Motor neuron (in vitro differentiated cells): ENCODE data around the gene SLC26A8. TPM values are rescaled to one million over a fixed set of nuclear protein-coding genes. Genes with fewer than 3 reads are reported as not detected.
A peak's percentile ranks its signal among the peaks of the same experiment; 100 is the strongest.
"Not testable (repeated sequence)": the region's sequence is repeated elsewhere in the genome, so short reads cannot be mapped to it uniquely, and the experiment has no call there.

Experiments used
- ATAC-seq, 8 experiments: fragments of 200-7000 bp; cut with Tn5 transposase; replicated peaks in 6 of 8; 2 replicates each; pipeline ENCODE4 v1.8.0; 2021; ENCODE audit warnings: mild to moderate bottlenecking in 8 of 8, moderate library complexity in 8 of 8
- H3K27ac ChIP-seq, 2 donors: fragments of 250-450 bp; sonication (Bioruptor Pico); 2 replicates each; pipeline ENCODE4 v1.9.0; 2021; ENCODE audit warnings: antibody characterized with exemption in 2 of 2, mild to moderate bottlenecking in 2 of 2, moderate library complexity in 1 of 2
- H3K4me1 ChIP-seq, 2 donors: fragments of 250-450 bp; sonication (Bioruptor Pico); replicated peaks in 1 of 2; 2 replicates each; pipeline ENCODE4 v1.6.1; 2021; ENCODE audit warnings: antibody characterized with exemption in 2 of 2, mild to moderate bottlenecking in 2 of 2, moderate library complexity in 1 of 2
- H3K4me3 ChIP-seq, 5 donors: fragments of 250-450 bp; sonication (Bioruptor Pico); 2 replicates each; pipeline ENCODE4 v1.9.0; 2021; ENCODE audit warnings: antibody characterized with exemption in 5 of 5, mild to moderate bottlenecking in 5 of 5, moderate library complexity in 4 of 5
- WGBS, 10 experiments: fragments of 450-650 bp; shearing (Covaris generic); methylation state at CpG; one replicate each; pipeline ENCODE4 v1.0.0; 2022; 5-methylcytosine and 5-hydroxymethylcytosine counted together
- in situ Hi-C, 9 experiments: fragments of 400-800 bp; cut with MboI; loops; one replicate each; pipeline ENCODE4 v1.15.0; 2021; ENCODE audit warnings: low sequenced_read_pairs in 9 of 9, low pct_unique_long_range_greater_than_20kb in 2 of 9; ENCODE audit not compliant: unreplicated experiment in 9 of 9
- total RNA-seq, 8 experiments: library from RNA; unstranded; fragments of 300-600 nt; gene quantifications; 2 replicates each; pipeline versions ENCODE4 v1.2.3 to v1.2.4, GENCODE V29; 2022

SLC26A8 gene
- total RNA-seq, 8 experiments from 2014 or later, result 0.05 to 0.61 (median 0.22) TPM; not detected in 1

- Histone ChIP-seq H3K4me3 (no peak overlapping the region), H3K4me1 (peaks cover under 1 to 3% of the 10 kb centered on the region in 2 donors), H3K27ac (no peak overlapping the region)
- 75 to 100% (median 100%) methylated on average over 1 of the region's 1 CpG; no CpG with 5 or more reads in 4 of the 10 experiments for WGBS, 10 experiments
- in situ Hi-C loops, result no loop called here
- ATAC-seq, result no peak
Observed at GRCh38 chr6:35924146-35924545, 100.3 kb downstream of the SLC26A8 start.

DNA sequence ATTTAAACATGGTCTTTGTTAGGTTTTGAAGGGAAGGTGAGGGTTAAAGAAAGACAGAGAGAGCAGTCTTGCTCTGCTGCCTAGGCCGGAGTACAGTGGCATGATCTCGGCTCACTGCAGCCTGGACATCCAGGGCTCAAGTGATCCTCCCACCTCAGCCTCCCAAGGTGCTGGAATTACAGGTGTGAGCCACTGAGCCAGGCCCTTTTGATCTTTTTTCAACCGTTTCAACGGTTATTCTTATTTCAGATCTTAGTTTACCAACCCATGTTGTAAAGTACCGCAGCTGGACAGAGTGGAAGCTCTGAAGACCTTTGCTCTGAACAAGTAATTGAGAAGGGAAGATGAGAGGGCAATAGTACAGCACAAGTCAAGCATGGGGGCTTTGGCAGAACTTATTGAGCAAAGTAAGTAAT is 102.3 kb downstream of the SLC26A8 start:
- ATAC-seq, result no peak
- in situ Hi-C loops, result no loop called here
- WGBS, 10 experiments, result 50 to 100% (median 82%) methylated on average over 1 to 5 of the region's 5 CpGs; no CpG with 5 or more reads in 2 of the 10 experiments
- Histone ChIP-seq H3K4me1 (peaks cover 13% of the 10 kb centered on the region in 2 donors), H3K27ac (no peak overlapping the region), H3K4me3 (no peak overlapping the region)

- WGBS, 10 experiments, result 0 to 10% (median 0%) methylated on average over 1 to 4 of the region's 69 CpGs; no CpG with 5 or more reads in 1 of the 10 experiments
- H3K27ac ChIP-seq, result peak within 1 kb of the TSS; percentile 32 to 62
- in situ Hi-C loops, result no loop called here
Observed at GRCh38 chr6:35920793-35921732, 103.4 kb downstream of the SLC26A8 start, which contains the start of gene SRPK1. SRPK1 (minus strand) TSS chr6:35921098; CDS start chr6:35921056, 42 bp downstream.

GRCh38 chr6:35919827-35920751 is 104.4 kb downstream of the SLC26A8 start:
- H3K27ac ChIP-seq, result peak overlapping the region; percentile 32 to 62
- peak; percentile 36 to 64 (median 58) for ATAC-seq
- WGBS, 10 experiments, result 0 to 4% (median 2%) methylated on average over 4 to 20 of the region's 50 CpGs; no CpG with 5 or more reads in 2 of the 10 experiments
- in situ Hi-C loops, result no loop called here
- H3K4me1 ChIP-seq, result peaks cover 13% of the 10 kb centered on the region in 2 donors
- peak overlapping the region; percentile 55 to 91 (median 66) for H3K4me3 ChIP-seq

More at GRCh38 chr6:35920793-35921732, 103.4 kb downstream of the SLC26A8 start, which contains the start of gene SRPK1:
- ATAC-seq, result peak; percentile 84 to 95 (median 92)
- Histone ChIP-seq H3K4me3 (peak within 1 kb of the TSS; percentile 55 to 91 (median 66)), H3K4me1 (peaks cover 13% of the 10 kb centered on the region in 2 donors)

- in situ Hi-C loops, result no loop called here
- peaks cover 13% of the 10 kb centered on the region in 2 donors for H3K4me1 ChIP-seq
- no peak overlapping the region for H3K27ac ChIP-seq
- WGBS, 10 experiments, result 0 to 38% (median 16%) methylated on average over 2 to 8 of the region's 9 CpGs; no CpG with 5 or more reads in 1 of the 10 experiments
- H3K4me3 ChIP-seq, result peak overlapping the region; percentile 55 to 91 (median 66)
- ATAC-seq, result peak in 1 of 8 experiments; percentile 2
Observed at GRCh38 chr6:35919085-35919826, 105.2 kb downstream of the SLC26A8 start.

DNA sequence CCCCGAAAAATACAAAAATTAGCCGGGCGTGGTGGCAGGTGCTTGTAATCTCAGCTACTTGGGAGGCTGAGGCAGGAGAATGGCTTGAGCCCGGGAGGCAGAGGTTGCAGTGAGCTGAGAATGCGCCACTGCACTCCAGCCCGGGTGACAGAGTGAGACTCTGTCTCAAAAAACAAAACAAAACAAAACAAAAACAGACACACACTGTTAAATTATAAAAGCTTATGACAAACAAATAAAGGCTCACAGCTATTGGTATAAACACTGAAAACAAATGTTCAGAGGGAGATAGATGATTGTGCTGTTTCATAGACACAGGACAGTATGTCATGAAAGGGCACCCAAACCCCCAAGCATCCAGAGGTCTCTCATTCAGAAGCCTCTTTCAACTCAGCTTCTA is 107.5 kb downstream of the SLC26A8 start:
- in situ Hi-C loops, ATAC-seq, H3K27ac ChIP-seq, H3K4me3 ChIP-seq: not testable (repeated sequence)
- 85 to 100% (median 98%) methylated on average over 1 to 6 of the region's 6 CpGs; no CpG with 5 or more reads in 2 of the 10 experiments for WGBS, 10 experiments
- H3K4me1 ChIP-seq, result peaks cover 13% of the 10 kb centered on the region in 2 donors

DNA sequence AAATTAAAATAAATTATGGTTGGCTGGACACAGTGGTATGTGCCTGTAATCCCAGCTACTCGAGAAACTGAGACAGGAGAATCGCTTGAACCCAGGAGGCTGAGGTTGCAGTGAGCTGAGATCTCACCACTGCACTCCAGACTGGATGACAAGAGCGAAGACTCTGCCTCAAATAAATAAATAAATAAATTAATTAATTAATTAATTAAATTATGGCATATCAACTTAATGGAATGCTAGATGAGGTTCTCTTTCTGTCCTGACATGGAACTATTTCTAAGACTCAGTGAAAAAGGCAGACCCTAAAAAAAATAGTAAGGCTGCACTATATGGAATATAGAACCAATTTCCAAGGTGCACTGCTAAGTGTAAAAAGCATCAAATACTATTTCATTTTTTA is 108.4 kb downstream of the SLC26A8 start:
- in situ Hi-C loops, result no loop called here
- Histone ChIP-seq H3K27ac (no peak overlapping the region), H3K4me1 (peaks cover 13% of the 10 kb centered on the region in 2 donors), H3K4me3 (no peak overlapping the region)
- WGBS, 10 experiments, result 100% methylated on average over 1 to 3 of the region's 3 CpGs; no CpG with 5 or more reads in 5 of the 10 experiments
- ATAC-seq, result no peak

GRCh38 chr6:35914536-35914935 is 109.9 kb downstream of the SLC26A8 start:
- ATAC-seq, result no peak
- in situ Hi-C loops, result no loop called here
- peaks cover 13% of the 10 kb centered on the region in 2 donors for H3K4me1 ChIP-seq
- no peak overlapping the region for H3K4me3 ChIP-seq
- 47 to 100% (median 90%) methylated on average over 1 to 6 of the region's 6 CpGs for WGBS, 10 experiments
- H3K27ac ChIP-seq, result no peak overlapping the region

DNA sequence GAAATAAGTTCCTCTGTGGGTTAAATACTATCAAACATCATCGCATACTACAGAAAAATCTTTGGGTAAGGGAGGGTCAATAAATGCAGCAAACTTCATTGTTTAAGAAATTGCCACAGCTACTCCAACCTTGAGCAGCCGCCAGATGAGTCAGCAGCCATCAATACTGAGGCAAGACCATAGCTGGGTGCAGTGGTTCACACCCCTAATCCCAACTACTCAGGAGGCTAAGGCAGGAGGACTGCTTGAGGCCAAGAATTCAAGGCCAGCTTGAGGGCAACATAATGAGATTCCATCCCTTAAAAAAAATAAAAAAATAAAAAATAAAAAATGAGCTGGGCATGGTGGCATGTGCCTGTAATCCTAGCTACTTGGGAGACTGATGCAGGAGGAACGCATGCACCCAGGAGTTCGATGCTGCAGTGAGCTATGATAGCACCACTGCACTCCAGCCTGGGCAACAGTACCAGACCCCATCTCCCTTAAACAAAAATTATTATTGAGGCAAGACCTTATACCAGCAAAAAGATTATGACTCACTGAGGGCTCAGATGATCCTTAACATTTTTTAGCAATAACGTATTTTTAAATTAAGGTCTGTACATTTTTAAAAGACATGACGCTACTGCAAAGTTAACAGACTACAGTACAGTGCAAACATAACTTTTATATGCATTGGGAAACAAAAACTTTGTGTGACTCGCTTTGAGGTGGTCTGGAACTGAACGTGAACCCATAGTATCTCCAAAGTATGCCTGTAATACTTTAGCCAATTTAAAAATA is 112.4 kb downstream of the SLC26A8 start:
- 87 to 100% (median 98%) methylated on average over 2 to 8 of the region's 8 CpGs for WGBS, 10 experiments
- no peak for ATAC-seq
- Histone ChIP-seq H3K27ac (no peak overlapping the region), H3K4me3 (no peak overlapping the region), H3K4me1 (no peaks in the 10 kb centered on the region)
- in situ Hi-C loops, result no loop called here

GRCh38 chr6:35909571-35909970 is 114.9 kb downstream of the SLC26A8 start:
- in situ Hi-C loops, H3K27ac ChIP-seq, ATAC-seq, H3K4me3 ChIP-seq, H3K4me1 ChIP-seq: not testable (repeated sequence)
- 80 to 100% (median 100%) methylated on average over 1 to 2 of the region's 2 CpGs; no CpG with 5 or more reads in 1 of the 10 experiments for WGBS, 10 experiments

DNA sequence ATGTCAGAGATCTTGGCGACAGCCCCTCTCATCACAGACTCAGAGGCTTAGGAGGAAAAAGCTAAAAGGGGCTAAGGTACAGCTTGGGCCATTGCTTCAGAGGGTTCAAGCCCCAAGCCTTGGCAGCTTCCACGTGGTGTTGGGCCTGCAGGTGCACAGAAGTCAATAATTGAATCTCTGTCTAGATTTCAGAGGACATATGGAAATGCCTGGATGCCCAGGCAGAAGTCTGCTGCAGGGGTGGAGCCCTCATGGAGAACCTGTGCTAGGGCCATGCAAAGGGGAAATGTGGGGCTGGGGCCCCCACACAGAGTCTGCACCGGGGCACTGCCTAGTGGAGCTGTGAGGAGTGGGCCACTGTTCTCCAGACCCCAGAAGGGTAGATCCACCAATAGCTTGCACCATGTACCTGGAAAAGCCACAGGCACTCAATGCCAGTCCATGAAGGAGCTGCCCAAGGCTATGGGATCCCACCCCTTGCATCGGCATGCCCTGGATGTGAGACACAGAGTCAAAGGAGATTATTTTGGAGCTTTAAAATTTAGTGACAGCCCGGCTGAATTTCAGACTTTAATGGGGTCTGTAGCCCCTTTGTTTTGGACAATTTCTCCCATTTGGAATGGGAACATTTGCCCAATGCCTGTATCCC is 115.6 kb downstream of the SLC26A8 start:
- in situ Hi-C loops, ATAC-seq, H3K27ac ChIP-seq, H3K4me1 ChIP-seq, H3K4me3 ChIP-seq: not testable (repeated sequence)
- 83 to 100% (median 100%) methylated on average over 1 to 4 of the region's 5 CpGs; no CpG with 5 or more reads in 2 of the 10 experiments for WGBS, 10 experiments
